ENCODE results near the gene REN. TPM values are rescaled to one million over a fixed set of nuclear protein-coding genes. Genes with fewer than 3 reads are reported as not detected.

Gene REN
- total RNA-seq, 1 donor from 2014 or later, result not detected

DNA sequence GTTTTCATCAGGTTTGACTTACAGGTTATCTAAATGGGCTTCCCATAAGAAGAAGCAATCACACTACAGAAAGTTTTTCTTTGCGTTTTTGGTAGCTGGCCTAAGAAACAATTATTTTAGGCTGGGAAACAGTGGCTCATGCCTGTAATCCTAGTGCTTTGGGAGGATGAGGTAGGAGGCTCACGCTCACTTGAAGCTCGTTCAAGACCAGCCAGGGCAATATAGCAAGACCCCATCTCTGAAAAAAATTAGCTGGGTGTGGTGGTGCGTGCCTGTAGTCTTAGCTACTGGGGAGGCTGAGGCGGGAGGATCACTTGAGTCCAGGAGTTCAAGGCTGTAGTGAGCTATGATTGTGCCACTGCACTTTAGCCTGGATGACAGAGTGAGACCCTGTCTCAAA lies 1.6 kb upstream of the REN start:
- Histone ChIP-seq H3K4me3 (ENCODE audit: insufficient read depth, low read depth, low read length) (no peak overlapping the region), H3K4me2 (ENCODE audit: low read length) (no peak overlapping the region), H3K27me3 (ENCODE audit: insufficient read depth, low read length) (no peaks in the 10 kb centered on the region), H3K9me3 (ENCODE audit: insufficient read depth, low read depth, low read length) (peaks cover 10% of the 10 kb centered on the region), H3K9ac (ENCODE audit: low read length) (no peak overlapping the region), H3K79me2 (ENCODE audit: insufficient read depth, low read length) (no peaks in the 10 kb centered on the region), H4K20me1 (ENCODE audit: insufficient read depth, low read length) (no peaks in the 10 kb centered on the region), H3K4me1 (ENCODE audit: insufficient read depth, low read length) (peaks cover 13% of the 10 kb centered on the region), H3K27ac (ENCODE audit: low read depth, low read length) (no peak overlapping the region), H2AFZ (ENCODE audit: low read depth, low read length) (no peak overlapping the region), H3K36me3 (ENCODE audit: insufficient read depth, low read length) (no peaks in the 10 kb centered on the region)
- H3K4me1 Mint-ChIP-seq (ENCODE audit: low read depth, unreplicated experiment), result no peaks in the 10 kb centered on the region
- H3K4me3 Mint-ChIP-seq (ENCODE audit: unreplicated experiment), result no peak overlapping the region
- TF ChIP-seq EZH2 (IDR thresholded peaks at IDR 0.05; ENCODE audit: insufficient read depth, low read length), result no peak
- TF ChIP-seq, protein P1, sequence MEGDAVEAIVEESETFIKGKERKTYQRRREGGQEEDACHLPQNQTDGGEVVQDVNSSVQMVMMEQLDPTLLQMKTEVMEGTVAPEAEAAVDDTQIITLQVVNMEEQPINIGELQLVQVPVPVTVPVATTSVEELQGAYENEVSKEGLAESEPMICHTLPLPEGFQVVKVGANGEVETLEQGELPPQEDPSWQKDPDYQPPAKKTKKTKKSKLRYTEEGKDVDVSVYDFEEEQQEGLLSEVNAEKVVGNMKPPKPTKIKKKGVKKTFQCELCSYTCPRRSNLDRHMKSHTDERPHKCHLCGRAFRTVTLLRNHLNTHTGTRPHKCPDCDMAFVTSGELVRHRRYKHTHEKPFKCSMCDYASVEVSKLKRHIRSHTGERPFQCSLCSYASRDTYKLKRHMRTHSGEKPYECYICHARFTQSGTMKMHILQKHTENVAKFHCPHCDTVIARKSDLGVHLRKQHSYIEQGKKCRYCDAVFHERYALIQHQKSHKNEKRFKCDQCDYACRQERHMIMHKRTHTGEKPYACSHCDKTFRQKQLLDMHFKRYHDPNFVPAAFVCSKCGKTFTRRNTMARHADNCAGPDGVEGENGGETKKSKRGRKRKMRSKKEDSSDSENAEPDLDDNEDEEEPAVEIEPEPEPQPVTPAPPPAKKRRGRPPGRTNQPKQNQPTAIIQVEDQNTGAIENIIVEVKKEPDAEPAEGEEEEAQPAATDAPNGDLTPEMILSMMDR (IDR thresholded peaks at IDR 0.05; ENCODE audit: insufficient read depth, low read depth, low read length), result no peak
- DNase-seq (ENCODE audit: low read depth), result no peak
- peaks cover 18% of the 10 kb centered on the region for H3K27me3 Mint-ChIP-seq (ENCODE audit: low read depth, unreplicated experiment)
- peaks cover 2% of the 10 kb centered on the region for H3K36me3 Mint-ChIP-seq (ENCODE audit: low read depth, unreplicated experiment)
- FAIRE-seq, result no peak
- H3K9me3 Mint-ChIP-seq (ENCODE audit: unreplicated experiment), result peaks cover 6% of the 10 kb centered on the region
- H3K27ac Mint-ChIP-seq (ENCODE audit: unreplicated experiment), result no peak overlapping the region

DNA sequence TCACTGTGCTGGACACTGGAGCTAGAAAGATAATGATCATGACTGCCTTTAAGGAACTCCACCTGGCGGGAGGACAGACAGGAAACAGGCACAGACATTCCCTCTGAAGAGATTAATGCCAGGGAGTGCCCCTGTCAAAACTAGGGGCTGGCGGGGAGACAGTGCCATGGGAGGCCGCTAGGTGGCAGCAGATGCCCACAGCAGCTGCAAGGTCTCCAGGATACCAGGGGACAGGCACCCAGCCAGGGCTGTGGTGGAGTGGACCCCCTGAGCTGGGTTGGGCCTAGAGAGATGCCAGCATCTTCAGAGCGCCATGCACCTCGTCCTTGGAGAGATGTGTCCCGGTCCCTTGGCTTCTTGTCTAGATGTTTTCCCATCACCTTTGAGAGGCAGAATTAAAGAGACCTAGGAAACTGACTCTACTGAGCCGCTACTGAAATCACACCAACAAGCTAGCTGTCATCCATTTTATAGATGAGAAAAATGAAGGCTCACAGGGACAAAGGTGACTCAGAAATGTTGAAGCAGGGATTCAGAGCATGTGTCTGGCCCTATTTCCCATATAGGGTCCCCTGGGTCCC lies 3.6 kb downstream of the REN start:
- no peaks in the 10 kb centered on the region for H4K20me1 ChIP-seq (ENCODE audit: insufficient read depth, low read length)
- no peaks in the 10 kb centered on the region for H3K9me3 Mint-ChIP-seq (ENCODE audit: unreplicated experiment)
- no peak overlapping the region for H3K27ac Mint-ChIP-seq (ENCODE audit: unreplicated experiment)
- H3K36me3 ChIP-seq (ENCODE audit: insufficient read depth, low read length), result no peaks in the 10 kb centered on the region
- peaks cover 42% of the 10 kb centered on the region for H3K27me3 Mint-ChIP-seq (ENCODE audit: low read depth, unreplicated experiment)
- no peaks in the 10 kb centered on the region for H3K4me1 ChIP-seq (ENCODE audit: insufficient read depth, low read length)
- no peak overlapping the region for H3K4me3 ChIP-seq (ENCODE audit: insufficient read depth, low read depth, low read length)
- H3K27me3 ChIP-seq (ENCODE audit: insufficient read depth, low read length), result peaks cover 5% of the 10 kb centered on the region
- no peak for FAIRE-seq
- peaks cover 2% of the 10 kb centered on the region for H3K36me3 Mint-ChIP-seq (ENCODE audit: low read depth, unreplicated experiment)
- H3K27ac ChIP-seq (ENCODE audit: low read depth, low read length), result no peak overlapping the region
- H3K9me3 ChIP-seq (ENCODE audit: insufficient read depth, low read depth, low read length), result no peaks in the 10 kb centered on the region
- no peaks in the 10 kb centered on the region for H3K79me2 ChIP-seq (ENCODE audit: insufficient read depth, low read length)
- no peak overlapping the region for H3K4me3 Mint-ChIP-seq (ENCODE audit: unreplicated experiment)
- TF ChIP-seq, protein P1 (IDR thresholded peaks at IDR 0.05; ENCODE audit: insufficient read depth, low read depth, low read length), result peak; percentile 97
- no peak for TF ChIP-seq EZH2 (IDR thresholded peaks at IDR 0.05; ENCODE audit: insufficient read depth, low read length)
- no peak overlapping the region for H3K4me2 ChIP-seq (ENCODE audit: low read length)
- H3K4me1 Mint-ChIP-seq (ENCODE audit: low read depth, unreplicated experiment), result no peaks in the 10 kb centered on the region
- peak; percentile 10 for DNase-seq (ENCODE audit: low read depth)
- no peak overlapping the region for H2AFZ ChIP-seq (ENCODE audit: low read depth, low read length)
- no peak overlapping the region for H3K9ac ChIP-seq (ENCODE audit: low read length)
